Activated gamma-delta T cell (primary cell): Measurements from ENCODE around the gene LYL1.

Source experiments
- DNase-seq: peaks from one replicate; lab custom pipeline; 2025; lab: John Stamatoyannopoulos, UW

LYL1 gene

DNA sequence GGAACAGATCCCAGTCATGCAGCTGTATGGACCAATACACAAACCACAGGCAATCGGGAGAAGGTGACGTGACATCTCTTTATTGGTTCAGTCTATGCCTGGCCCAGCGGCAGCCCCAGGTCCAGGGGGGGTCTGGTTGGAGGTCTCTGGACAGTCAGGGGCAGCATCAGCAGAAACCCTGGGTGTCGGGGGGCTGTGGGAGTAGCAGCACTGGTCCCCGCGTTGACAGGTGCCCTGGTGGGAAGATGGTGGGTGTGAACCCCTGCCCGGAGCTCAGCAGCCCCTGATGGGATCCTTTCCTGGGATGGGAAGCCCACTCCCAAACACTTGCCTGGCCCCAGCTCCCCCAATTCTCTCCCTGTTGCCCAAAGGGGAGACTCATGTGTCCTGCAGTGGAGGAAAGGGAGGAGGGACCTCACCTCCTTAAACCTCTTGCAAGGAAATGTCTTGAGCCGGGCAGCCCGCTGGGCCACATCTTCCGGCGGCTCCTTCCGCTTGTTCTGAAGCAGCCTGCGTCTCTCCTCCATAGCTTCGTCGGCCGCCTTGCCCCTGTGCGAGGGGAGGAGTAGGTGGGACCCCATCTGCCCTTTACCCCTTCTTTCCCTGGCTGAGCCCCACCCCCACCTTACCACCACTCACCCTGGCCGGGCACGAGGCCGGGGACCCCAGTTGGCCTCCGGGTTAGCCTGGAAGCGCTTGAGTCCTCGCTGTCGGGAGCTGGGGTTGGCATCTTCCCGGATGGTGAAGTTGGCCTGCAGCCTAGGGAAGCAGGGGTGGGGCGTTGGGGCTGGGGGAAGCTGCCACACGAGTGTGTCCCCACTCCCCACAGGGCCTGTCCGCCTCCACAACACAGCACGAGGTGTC, 2.4 kb upstream of the LYL1 start:
- no peak for DNase-seq

DNA sequence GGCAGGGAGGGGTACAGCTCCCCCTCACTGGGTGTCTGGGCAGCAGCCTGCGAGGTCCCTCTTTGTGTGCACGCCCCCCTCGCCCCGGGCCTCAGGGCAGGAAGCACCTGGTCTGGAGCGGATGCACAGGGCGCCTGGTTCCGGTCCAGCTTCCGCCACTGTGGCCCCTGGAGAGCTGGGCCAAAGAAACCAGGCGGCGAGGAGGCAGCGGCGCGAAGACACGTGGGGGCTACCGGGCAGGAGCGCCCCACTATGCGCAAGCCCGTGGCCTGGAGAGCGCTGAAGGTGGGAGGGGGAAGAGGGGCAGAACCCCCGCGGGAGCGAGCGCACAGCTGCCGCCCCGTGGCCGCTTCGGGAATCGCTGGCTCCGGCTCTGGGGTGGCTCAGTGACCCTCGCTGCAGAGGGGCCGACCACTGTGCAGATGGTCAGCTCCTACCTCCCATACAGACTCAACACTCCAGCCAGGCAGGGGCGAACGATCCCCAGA, 1.7 kb upstream of the LYL1 start:
- peak; percentile 46 for DNase-seq

DNA sequence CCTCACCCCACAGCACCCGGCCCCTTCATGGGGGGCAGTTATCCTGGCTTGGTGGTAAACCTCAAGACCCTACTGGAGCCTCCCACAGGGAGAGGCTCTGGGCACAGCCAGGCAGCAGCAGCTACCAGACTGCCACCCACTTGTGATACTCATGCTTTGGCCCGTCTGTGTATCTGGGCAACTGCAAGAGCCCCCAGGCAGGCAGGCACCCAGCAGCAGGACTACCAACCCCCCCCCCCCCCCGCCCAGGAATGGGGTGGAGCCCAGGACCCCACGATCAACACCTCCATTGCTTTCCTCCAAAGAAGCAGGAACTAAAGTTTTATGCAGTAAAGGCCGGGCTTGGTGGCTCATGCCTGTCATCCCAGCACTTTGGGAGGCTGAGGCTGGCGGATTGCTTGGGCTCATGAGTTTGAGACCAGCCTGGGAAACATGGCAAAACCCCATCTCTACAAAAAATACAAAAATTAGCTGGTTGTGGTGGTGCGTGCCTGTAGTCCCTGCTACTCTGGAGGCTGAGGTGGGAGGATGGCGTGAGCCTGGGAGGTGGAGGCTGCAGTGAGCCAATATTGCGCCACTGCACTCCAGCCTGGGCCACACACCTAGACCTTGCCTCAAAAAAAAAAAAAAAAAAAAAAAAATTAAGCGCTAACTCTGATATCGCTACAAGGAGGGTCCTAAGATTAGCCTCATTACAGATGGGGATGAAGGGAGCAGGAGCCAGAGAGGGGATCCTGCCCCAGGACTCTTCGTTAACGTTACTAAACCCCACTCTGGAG, 1.1 kb upstream of the LYL1 start:
- no peak for DNase-seq

DNA sequence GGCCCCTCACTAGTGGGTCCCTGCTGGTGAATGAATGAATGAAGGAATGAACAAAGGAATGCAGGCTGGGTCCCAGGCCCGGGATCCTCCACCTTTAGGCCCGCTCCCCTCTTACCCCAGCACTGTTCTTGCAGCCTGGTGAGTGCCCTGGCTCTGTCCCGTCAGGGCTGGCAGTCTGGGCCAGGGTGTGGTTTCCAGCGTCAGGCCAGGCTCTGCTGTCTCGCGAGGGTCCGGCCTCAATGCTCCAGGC, 317 bp downstream of the LYL1 start:
- no peak for DNase-seq

DNA sequence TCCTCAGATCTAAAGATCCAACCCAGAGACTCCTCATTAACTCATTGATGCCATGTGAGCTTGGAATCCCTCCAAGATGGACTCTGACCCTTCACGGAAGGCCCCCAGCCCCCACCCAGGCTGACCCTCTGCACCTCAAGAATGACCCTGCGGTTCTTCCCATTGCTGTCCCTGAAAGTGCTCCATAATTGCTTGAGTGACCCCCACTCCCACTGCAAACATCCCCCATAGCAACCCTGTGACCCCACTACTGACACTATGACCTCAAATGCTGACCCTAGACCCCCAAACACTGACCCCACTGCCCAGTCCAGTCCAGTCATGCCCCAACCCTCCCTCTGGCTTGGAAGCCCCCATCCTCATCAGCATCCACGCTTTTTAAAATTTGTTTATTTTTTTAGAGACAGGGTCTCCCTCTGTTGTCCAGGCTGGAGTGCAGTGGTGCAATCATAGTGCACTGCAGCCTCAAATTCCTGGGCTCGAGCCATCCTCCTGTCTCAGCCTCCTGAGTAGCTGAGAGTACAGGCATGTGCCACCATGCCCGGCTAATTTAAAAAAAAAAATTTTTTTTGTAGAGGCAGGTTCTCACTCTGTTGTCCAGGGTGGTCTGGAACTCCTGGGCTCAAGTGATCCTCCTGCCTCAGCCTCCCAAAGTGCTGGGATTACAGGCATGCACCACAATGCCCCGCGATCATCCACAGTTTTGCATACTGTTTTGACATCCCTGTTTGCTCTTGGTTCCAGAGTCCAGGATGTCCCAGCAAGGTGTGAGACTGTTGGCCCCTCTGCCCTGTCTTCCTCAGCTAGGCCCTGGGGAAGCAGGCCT, 855 bp downstream of the LYL1 start:
- DNase-seq, result no peak

DNA sequence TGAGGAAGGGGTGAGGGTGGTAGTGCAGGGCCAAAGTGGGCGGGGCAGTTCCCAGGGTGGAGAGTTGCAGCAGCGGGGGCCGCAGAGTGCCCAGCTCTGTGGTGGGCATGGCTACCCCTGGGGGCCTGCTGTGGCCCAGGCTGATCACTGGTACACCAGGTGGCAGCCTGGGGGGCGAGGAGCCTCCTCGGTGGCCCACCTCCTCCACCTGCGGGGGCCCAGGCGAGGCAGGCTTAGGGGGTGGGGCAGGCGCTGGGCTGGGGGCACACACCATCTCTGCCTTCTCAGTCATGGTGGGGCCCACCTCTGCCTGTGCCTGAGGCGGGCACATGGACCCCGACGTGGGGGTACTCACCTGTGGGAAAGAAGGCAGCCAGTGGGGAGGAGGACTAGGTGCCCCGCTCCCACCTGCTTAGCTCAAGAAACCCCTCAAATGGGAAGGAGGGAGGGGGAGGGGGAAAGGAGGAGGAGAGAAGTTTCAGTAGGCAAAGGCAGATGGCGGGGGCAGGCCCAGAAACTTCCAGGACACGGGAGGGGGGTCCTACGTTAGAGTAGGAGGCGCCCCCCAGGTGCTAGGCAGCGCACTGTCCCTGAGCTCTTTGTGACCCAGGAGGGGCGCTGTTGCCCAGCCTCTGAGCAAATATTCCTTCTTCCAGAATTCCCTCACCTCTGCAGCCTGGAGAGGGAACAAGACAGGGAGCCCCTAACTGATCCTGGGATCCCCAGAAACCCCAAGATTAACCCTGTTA, 1.6 kb downstream of the LYL1 start:
- no peak for DNase-seq

DNA sequence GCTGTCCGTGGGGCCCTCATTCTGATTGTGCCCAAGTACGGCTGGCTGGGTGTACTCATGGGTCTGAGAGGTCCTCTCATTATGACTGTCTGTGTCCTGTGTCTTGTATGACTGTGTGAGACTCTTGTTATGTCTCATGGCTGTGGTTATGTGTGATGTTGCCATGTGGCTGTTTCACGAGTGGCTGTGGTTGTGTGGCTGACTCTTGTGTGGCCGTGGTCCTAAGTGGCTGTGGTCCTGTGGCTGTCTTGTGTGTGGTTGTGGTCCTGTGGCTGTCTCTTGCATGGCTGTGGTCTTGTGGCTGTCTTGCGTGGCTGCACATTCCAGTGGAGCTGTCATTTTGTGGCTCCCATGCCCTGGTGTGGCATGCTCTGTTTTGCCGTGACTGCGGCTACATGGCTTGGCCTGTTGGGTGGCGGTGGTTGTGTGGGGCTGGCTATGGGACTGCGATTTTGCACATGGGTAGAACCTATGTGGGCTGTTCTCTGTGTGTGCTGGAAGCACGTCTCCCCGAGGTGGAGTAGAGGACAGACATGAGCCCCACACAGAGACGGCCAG, 2.5 kb downstream of the LYL1 start:
- no peak for DNase-seq

DNA sequence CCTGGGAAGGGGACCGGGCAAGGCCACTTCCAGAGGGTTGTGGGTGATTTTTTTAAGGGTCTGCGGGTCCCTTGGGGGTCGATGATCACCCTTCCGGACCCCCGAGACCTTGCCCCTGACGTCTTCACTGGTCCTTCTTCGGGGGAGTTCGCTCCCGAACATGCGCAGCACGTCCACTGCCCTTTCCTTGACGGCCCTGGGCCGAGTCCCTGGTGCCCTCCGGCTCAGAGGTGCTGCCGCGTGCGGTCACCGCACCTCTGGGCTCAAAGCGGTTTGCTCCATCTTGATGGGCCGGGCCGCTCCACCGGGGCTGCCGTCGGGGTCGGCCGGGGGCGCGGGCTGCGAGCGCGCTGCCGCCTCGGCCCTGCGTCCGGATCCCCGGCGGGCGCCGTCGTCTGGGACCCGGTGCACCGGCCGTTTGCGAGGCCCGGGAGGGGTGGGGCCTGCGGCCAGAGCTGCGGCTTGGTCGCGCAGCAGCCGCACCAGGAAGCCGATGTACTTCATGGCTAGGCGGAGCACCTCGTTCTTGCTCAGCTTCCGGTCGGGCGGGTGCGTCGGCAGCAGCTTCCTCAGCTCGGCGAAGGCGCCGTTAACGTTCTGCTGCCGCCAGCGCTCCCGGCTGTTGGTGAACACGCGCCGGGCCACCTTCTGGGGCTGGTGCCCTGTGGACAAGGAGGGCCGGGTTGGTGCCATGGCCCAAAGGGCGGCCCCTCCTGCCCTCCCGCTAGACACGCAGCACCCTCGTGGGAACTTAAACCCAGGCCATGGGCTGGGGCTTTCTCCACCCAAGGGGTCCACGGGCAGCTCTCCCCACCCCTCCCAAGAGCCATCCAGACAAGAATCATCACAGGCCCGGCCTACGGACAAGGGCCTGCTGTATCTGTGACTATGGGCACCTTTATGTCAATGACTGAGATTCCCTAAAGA, 3.3 kb downstream of the LYL1 start:
- DNase-seq, result peak; percentile 66

DNA sequence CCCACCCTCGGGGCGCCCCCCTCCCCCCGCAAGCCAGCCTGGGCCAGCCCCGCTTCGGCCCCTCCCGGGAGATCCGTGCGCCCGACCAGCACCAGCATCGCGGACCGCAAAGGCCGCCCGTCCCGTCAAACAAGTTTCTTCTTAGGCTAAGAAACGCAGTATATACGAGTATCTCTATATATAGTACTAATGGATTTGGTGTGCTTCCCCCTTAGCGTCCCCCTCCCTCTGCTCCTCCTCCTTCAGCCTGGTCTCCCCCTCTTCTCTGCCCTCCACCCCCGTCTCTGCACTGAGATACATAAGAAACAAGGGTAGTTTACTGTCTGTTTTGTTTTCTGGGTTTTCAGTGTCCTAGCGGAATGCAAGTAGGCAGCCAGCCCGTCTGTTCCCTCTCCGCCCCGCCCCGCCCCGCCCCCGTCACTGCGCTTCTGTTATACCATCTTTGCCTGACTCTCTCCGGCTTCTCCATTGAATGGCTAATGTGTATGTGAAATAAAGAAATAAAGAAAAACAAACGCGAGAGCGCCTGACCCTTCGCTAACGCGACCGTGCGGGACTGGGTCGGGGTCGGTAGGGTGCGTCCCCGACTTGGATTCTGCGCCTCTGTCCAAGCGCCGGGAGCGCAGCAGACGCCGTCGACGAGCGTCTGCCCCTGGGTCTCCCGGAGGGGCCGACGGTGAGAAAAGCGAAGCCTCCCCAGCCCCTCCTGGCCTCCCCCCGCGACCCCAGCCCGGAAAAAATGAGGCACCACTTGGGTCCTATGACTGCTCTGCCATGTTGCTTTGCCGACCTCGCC, 4.2 kb downstream of the LYL1 start:
- no peak for DNase-seq

DNA sequence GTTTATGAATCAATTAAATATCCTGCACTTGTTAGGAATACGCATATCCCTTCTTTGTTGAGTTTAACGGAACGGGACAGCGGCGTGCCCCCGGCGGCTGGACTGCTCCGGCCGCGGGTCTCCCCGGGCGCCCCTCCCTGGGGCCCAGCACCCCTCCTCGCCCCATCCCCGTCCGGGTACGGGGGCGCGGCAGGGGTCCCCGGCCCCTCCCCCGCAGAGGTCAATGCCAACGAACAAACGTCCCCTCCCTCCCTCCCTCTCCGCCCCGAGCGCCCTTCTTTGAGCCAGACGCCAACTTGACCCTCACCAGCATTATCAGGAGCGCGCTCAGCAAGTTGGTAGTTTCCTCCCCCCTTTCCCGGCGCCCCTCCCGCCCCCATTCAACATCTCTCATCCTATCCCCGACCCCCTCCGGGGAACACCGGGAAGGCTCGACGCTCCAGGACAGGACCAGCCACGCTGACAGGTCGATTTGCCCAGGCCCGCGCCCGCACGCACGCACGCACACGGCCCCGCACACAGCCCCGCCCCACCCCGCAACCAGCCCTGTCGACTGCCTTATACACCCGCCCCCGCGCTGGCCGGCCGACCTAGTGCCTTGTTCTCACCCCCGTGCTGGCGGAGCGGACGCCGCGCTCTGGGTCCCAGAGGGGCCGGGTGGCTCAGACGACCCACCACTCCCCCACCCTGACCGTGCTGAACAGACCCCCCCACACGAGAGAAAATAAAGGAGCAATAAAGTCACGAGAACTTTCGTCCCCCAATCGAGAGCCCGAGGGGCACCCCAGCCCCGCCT, 5.0 kb downstream of the LYL1 start:
- no peak for DNase-seq

DNA sequence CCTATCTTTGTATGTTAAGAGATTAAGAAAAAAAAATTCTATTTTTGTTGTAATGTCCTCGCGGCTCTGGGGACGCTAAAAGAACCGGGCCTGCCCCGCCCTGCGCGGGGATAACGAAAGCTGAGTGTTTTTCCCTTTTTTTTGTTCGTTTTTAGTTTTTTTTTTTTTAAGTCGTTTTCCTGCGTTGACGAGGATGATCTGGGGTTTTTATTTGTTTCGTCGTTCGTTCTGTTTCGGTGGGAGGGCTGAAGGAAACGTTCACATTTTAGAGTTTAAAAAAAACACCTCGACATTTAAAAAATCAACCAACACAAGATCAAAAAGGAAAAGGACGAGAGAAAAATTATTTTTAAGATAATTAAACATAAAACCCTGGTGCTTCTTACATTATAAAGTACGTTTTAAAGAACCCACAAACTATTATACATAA, 5.6 kb downstream of the LYL1 start:
- no peak for DNase-seq

DNA sequence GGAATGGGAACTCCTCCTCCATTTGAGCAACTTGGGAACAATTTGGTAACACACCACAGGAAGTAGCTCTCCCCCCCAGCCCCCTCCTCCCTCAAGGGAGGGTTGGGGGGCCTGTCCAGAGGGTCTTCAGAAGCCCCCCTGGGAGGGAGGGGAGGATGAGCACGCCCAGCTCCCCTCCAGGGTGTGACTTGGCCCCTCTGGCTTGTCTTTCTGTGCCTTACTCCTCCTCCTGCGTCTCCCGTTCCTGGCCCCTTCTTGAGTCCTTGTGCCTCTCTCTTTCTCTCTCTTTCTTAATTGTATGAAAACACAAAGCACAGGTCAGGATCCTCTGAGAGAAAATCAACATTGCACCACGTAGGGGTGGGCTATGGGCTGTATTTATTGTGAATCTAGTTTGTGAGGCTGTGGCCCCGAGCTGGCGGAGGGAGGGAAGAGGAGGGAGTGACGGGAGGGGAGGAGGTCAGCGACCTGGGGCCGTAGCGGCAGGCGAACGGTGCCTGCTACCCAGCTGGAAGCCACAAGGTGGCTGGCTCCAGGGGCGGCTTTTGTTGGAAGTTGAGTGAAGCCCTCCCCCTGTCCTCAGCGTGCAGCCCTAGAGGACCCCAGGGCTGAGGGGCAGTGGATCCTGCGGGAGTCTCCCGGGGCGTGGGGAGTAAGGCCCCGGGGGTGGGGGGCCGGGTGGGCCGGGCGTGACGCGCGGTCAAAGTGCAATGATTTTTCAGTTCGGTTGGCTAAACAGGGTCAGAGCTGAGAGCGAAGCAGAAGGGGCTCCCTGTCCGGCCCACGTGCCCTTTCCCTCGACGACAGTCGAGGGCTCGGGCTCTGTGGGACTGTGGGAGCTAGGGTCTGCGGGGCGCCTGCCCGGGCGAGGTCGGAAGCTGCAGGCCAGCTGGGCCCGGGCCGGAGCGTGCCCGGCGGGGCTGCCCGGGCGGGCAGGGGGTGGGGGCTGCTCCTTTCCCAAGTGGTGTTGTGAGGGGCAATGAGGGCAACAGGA, 6.4 kb downstream of the LYL1 start:
- no peak for DNase-seq

DNA sequence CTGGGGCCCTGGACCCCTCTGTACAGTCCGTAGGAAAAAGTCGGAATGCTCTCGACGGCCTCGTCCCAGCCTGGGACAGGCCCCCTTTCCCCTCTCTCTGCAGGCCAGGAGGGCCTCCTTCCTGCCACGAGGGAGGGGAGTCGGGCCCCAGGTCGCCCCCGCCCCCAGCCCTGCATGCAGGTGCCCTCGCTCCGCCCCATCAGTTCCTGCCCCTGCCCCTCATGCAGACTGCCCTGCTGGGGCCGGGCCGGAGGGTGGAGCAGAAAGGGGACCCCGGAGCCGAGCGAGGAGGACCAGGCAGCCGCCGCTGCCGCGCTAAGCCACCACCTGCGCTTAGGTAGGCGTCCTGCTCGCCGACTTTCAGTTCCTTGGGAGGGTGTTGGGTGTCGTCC, 7.3 kb downstream of the LYL1 start:
- no peak for DNase-seq

DNA sequence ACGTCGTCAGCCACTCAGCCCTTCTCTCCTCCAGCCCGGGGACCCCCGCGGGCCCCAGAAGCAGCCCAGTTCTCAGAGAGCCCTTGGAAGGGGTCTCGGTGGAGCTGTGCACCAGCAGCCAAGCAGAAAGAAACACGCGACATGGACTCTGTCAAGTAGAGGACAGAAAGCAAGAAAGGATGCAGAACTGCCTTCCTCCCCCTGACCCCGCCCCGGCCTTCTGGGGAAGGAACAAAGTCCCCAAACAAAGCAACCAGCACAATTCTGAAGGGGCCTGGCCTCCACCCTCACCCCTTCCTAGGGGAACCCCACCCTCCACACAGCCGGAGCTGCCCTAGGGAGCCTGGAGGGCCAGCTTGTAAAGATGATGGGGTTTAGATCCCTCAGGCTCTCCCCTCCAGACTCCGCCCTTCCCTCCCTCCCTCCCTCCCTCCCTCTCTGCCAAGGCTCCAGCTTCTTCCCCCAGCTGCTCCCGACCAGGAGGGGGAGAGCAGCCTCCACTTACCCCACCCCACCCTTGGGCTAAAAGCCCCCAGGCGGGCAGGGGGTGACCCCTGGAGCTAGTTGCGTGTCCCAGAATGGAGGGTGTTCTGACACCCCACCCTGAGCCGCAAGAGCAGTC, 7.8 kb downstream of the LYL1 start:
- DNase-seq, result no peak

DNA sequence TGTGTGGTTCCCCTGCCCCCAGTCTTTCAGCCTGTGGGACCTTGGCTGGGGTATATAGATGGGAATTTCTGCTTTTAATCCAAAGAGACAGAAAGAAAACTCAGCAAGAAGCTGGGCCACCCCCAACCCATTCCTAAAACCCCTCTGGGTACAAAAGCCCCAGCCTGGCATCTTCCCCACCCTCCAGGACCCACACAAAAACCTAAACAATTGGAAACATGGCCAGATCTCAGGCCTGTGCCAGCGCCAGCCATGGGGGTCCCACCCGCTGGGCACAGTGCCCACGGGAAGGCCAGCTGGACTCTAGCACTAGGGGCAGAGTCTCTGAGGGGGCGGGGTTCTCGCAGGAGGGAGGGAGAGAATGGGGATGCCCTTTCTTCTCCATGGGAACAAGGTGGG, 8.6 kb downstream of the LYL1 start:
- no peak for DNase-seq

DNA sequence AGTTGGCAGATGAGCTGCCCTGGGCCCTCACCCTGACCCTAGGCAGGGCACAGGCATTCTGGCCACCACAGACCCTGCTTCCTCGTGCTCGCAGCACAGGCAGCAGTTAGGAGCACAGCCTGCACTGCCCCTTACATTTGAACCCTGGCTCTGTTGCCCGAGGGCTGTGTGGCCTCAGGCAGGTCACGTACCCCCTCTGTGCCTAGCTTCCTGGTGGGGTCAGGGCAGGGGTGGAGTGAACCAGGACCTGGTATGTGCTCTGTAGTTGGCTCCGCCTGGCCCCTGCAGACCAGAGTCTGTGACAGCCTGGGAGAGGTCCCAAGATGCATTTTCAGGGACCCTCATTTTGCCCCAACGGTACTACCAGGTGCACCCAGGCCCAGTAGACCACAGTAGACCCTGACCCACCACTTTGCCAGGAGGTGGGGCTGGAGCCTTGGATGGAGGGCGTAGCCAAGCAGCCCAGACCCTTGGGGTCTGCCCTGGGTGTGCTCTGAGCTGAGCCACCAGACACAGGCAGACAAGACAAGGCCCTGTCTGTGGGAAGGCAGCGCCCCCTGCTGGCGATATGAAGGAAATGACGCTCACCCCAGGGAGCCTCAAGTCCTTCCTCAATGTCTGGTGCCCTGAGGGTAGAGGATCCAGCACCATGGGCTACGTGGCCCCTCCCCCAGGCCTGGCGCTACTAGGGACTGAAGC, 9.1 kb downstream of the LYL1 start:
- DNase-seq, result no peak
